Colonic mucosa (tissue), 4 donors: ENCODE data around the gene NCOA3. TPM values are rescaled to one million over a fixed set of nuclear protein-coding genes. Genes with fewer than 3 reads are reported as not detected.

Experiments used
- DNase-seq: peaks from one replicate; pipeline ENCODE4 v3.0.0-alpha.2; 2020
- H3K27ac ChIP-seq: fragments of 200-600 bp; one replicate; pipeline ENCODE4 v1.8.0; 2021
- H3K27me3 ChIP-seq: fragments of 200-600 bp; one replicate; pipeline ENCODE4 v1.8.0; 2021
- H3K36me3 ChIP-seq: fragments of 200-600 bp; one replicate; pipeline ENCODE4 v1.8.0; 2021
- H3K4me1 ChIP-seq: fragments of 200-600 bp; one replicate; pipeline ENCODE4 v1.8.0; 2021; ENCODE audit warnings: mild to moderate bottlenecking
- H3K4me3 ChIP-seq: fragments of 200-600 bp; one replicate; pipeline ENCODE4 v1.8.0; 2021
- H3K9ac ChIP-seq, 2 donors: one replicate each; pipeline ENCODE4 v1.7.0; 2013; ENCODE audit warnings: control low read depth in 2 of 2, low read depth in 2 of 2, low read length in 2 of 2
- H3K9me3 ChIP-seq: fragments of 200-600 bp; one replicate; pipeline ENCODE4 v1.8.0; 2021
- intact Hi-C: fragments of 100-400 bp; cut with DNase I; formaldehyde crosslinking; loops from one replicate; pipeline ENCODE4 v1.14.1; 2022
- total RNA-seq, 2 donors: library from RNA; stranded (reverse); fragmentation: NEBNext Ultra II Directional in 1 of 2; extraction: Animal tissue kit (Norgen Biotek cat#: 25700) in 1 of 2; gene quantifications; one replicate each; pipeline ENCODE4 v1.2.1, GENCODE V29; 2021
- TF ChIP-seq, protein P1 (sequence below): fragments of 200-600 bp; IDR thresholded peaks from one replicate; pipeline ENCODE4 v1.8.0; 2022; ENCODE audit warnings: antibody characterized with exemption, mild to moderate bottlenecking
- donor health status: healthy.
- donor health status: DM: no; HTN: no; CAD: no.
- donor health status: DM: no; HTN: no; CAD: no.

The NCOA3 gene
- total RNA-seq, 2 donors from 2014 or later: 17.1 to 24.2 TPM

DNA sequence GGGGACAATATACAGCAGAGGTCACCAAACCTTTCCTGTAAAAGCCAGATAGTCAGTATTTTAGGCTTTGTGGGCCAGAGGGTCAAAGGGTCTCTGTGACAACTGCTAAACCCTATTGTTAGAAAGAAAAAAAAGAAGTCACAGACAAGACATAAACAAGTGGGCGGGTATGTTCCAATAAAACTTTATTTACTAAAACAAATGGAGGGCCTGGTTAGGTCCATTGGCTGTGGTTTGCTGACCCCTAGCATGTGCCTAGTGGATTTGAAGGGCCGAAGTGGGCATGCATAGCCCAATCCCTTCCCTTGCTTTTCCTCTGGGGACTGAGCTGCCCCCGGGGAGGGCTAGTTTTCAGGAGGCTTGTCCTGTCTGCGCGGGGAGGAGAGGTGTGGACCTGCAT lies 204.7 kb downstream of the NCOA3 start:
- no peak overlapping the region for H3K27ac ChIP-seq
- intact Hi-C loops: no loop called here
- TF ChIP-seq, protein P1, sequence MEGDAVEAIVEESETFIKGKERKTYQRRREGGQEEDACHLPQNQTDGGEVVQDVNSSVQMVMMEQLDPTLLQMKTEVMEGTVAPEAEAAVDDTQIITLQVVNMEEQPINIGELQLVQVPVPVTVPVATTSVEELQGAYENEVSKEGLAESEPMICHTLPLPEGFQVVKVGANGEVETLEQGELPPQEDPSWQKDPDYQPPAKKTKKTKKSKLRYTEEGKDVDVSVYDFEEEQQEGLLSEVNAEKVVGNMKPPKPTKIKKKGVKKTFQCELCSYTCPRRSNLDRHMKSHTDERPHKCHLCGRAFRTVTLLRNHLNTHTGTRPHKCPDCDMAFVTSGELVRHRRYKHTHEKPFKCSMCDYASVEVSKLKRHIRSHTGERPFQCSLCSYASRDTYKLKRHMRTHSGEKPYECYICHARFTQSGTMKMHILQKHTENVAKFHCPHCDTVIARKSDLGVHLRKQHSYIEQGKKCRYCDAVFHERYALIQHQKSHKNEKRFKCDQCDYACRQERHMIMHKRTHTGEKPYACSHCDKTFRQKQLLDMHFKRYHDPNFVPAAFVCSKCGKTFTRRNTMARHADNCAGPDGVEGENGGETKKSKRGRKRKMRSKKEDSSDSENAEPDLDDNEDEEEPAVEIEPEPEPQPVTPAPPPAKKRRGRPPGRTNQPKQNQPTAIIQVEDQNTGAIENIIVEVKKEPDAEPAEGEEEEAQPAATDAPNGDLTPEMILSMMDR: no peak
- no peaks in the 10 kb centered on the region for H3K4me1 ChIP-seq
- H3K9ac ChIP-seq: no peak overlapping the region
- no peak for DNase-seq
- H3K27me3 ChIP-seq: no peaks in the 10 kb centered on the region
- H3K36me3 ChIP-seq: no peaks in the 10 kb centered on the region
- H3K9me3 ChIP-seq: no peaks in the 10 kb centered on the region
- H3K4me3 ChIP-seq: no peak overlapping the region

Other genes with a start within 250 kb of the NCOA3 start
- 10 to 100 TPM; 45.4 to 53.1 TPM for gene ZMYND8, start 145.2 kb upstream of the NCOA3 start, total RNA-seq